SK-N-SH treated with all-trans-retinoic acid at 6 μM for 48 hours (cell line): ENCODE results near the gene NEU2.

Experiments
- ARNTL ChIP-seq: fragments of 450-650 bp; formaldehyde crosslinking; IDR thresholded peaks from 2 replicates; pipeline ENCODE4 v1.5.0; 2020; ENCODE audit warnings: low read depth, mild to moderate bottlenecking, moderate library complexity, borderline replicate concordance
- ISL1 ChIP-seq: fragments of 250-450 bp; sonication (Bioruptor Pico); IDR thresholded peaks from 2 replicates; pipeline ENCODE4 v2.1.2; 2022; ENCODE audit warnings: mild to moderate bottlenecking, moderate library complexity
- SNAI2 ChIP-seq: fragments of 250-450 bp; sonication (Bioruptor Pico); IDR thresholded peaks from 2 replicates; pipeline ENCODE4 v1.5.0; 2020; ENCODE audit warnings: mild to moderate bottlenecking, moderate library complexity
- ZNF8 ChIP-seq: fragments of 450-650 bp; formaldehyde crosslinking; IDR thresholded peaks from 2 replicates; pipeline ENCODE4 v1.5.0; 2020; ENCODE audit warnings: mild to moderate bottlenecking, moderate library complexity
- TF ChIP-seq, protein P1 (sequence below): fragments of 250-450 bp; sonication (Bioruptor Pico); IDR thresholded peaks from 2 replicates; pipeline ENCODE4 v1.5.0; 2020; ENCODE audit warnings: mild to moderate bottlenecking, moderate library complexity

DNA sequence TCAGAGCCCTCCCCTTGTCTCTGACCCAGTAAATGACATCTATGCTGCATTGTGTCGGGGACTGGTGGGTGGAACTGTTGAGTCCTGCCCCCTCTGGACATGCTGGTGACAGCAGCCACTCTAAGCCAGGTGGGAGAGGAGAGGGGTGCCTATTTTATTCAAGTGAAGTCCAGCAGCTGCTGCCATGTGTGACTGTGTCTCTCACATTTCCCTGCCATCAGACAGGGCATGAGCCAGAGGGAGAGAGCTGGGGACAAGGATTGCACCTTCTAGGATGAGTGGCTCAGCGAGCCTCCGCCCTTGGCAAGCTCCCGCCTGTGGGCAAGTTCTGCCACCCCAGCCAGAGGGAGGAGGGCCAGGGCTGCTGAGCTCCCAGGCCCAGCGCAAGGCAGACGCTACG lies 33.1 kb upstream of the NEU2 start:
- TF ChIP-seq, protein P1, sequence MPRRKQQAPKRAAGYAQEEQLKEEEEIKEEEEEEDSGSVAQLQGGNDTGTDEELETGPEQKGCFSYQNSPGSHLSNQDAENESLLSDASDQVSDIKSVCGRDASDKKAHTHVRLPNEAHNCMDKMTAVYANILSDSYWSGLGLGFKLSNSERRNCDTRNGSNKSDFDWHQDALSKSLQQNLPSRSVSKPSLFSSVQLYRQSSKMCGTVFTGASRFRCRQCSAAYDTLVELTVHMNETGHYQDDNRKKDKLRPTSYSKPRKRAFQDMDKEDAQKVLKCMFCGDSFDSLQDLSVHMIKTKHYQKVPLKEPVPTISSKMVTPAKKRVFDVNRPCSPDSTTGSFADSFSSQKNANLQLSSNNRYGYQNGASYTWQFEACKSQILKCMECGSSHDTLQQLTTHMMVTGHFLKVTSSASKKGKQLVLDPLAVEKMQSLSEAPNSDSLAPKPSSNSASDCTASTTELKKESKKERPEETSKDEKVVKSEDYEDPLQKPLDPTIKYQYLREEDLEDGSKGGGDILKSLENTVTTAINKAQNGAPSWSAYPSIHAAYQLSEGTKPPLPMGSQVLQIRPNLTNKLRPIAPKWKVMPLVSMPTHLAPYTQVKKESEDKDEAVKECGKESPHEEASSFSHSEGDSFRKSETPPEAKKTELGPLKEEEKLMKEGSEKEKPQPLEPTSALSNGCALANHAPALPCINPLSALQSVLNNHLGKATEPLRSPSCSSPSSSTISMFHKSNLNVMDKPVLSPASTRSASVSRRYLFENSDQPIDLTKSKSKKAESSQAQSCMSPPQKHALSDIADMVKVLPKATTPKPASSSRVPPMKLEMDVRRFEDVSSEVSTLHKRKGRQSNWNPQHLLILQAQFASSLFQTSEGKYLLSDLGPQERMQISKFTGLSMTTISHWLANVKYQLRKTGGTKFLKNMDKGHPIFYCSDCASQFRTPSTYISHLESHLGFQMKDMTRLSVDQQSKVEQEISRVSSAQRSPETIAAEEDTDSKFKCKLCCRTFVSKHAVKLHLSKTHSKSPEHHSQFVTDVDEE (CRISPR knock-in tag) = no peak
- TF ChIP-seq SNAI2 (CRISPR knock-in tag) (no peak), ISL1 (CRISPR knock-in tag) (no peak), ARNTL (CRISPR knock-in tag) (no peak), ZNF8 (no peak)
